Fibroblast of skin of abdomen (primary cell): Measurements from ENCODE around the gene MSLN.
"Not testable (repeated sequence)": the region's sequence is repeated elsewhere in the genome, so short reads cannot be mapped to it uniquely, and the experiment has no call there.

Source experiments
- DNase-seq: peaks from one replicate; pipeline ENCODE4 v3.0.0-alpha.2; 2013

MSLN gene

GRCh38 chr16:761625-762513 is 1.3 kb downstream of the MSLN start:
- DNase-seq = no peak

- DNase-seq = no peak
Measured at GRCh38 chr16:762595-763268, 2.2 kb downstream of the MSLN start.

- DNase-seq = no peak
Measured at GRCh38 chr16:763369-764183, 3.0 kb downstream of the MSLN start.

GRCh38 chr16:764184-764750 is 3.7 kb downstream of the MSLN start:
- no peak for DNase-seq

GRCh38 chr16:764848-765487 is 4.4 kb downstream of the MSLN start:
- no peak for DNase-seq

GRCh38 chr16:765488-765865 is 4.9 kb downstream of the MSLN start:
- no peak for DNase-seq

GRCh38 chr16:766008-766819 is 5.7 kb downstream of the MSLN start:
- no peak for DNase-seq

- no peak for DNase-seq
Measured at GRCh38 chr16:766820-767640, 6.5 kb downstream of the MSLN start.

GRCh38 chr16:767743-768235 is 7.3 kb downstream of the MSLN start:
- no peak for DNase-seq

GRCh38 chr16:768428-768827 is 7.9 kb downstream of the MSLN start:
- DNase-seq = no peak

GRCh38 chr16:769184-769784 is 8.8 kb downstream of the MSLN start:
- no peak for DNase-seq

GRCh38 chr16:769934-770333 is 9.4 kb downstream of the MSLN start:
- no peak for DNase-seq

- DNase-seq = no peak
Measured at GRCh38 chr16:770411-770810, 9.9 kb downstream of the MSLN start.

- DNase-seq = no peak
Measured at GRCh38 chr16:772959-773358, 12.4 kb downstream of the MSLN start.

- DNase-seq = no peak
Measured at GRCh38 chr16:774086-775001, 13.8 kb downstream of the MSLN start.

- no peak for DNase-seq
Measured at GRCh38 chr16:775236-775796, 14.8 kb downstream of the MSLN start.

GRCh38 chr16:776298-776697 is 15.8 kb downstream of the MSLN start:
- DNase-seq = not testable (repeated sequence)

GRCh38 chr16:776824-777223 is 16.3 kb downstream of the MSLN start:
- no peak for DNase-seq
